DMS114 treated with DMSO at 0.1 percent for 48 hours (cell line): ENCODE measurements around the gene CCDC117.

Experiments
- DNase-seq: peaks from one replicate; lab custom pipeline; 2025; ENCODE audit not compliant: unreplicated experiment; lab: John Stamatoyannopoulos, UW

CCDC117 gene

GRCh38 chr22:28768701-28769393, 3.6 kb upstream of the CCDC117 start:
- no peak for DNase-seq

- no peak for DNase-seq
These were observed 3.0 kb upstream of the CCDC117 start for GRCh38 chr22:28769394-28770085.

- no peak for DNase-seq
These were observed 1.2 kb upstream of the CCDC117 start for GRCh38 chr22:28771195-28771791.

GRCh38 chr22:28773461-28773867, 969 bp downstream of the CCDC117 start:
- no peak for DNase-seq

GRCh38 chr22:28774378-28774777, 1.9 kb downstream of the CCDC117 start:
- no peak for DNase-seq

GRCh38 chr22:28779833-28780232, 7.3 kb downstream of the CCDC117 start:
- DNase-seq = no peak

GRCh38 chr22:28780296-28780695, 7.8 kb downstream of the CCDC117 start:
- DNase-seq = no peak

GRCh38 chr22:28783786-28784671, 11.5 kb downstream of the CCDC117 start:
- no peak for DNase-seq

GRCh38 chr22:28788601-28789000, 16.1 kb downstream of the CCDC117 start:
- no peak for DNase-seq

GRCh38 chr22:28791124-28791523, 18.6 kb downstream of the CCDC117 start:
- DNase-seq = no peak

GRCh38 chr22:28791841-28792490, 19.5 kb downstream of the CCDC117 start:
- DNase-seq = no peak

GRCh38 chr22:28792491-28793383, 20.2 kb downstream of the CCDC117 start:
- no peak for DNase-seq

GRCh38 chr22:28793976-28794584, 21.6 kb downstream of the CCDC117 start:
- no peak for DNase-seq

- DNase-seq = no peak
These were observed 22.7 kb downstream of the CCDC117 start for GRCh38 chr22:28795071-28795693.

- no peak for DNase-seq
These were observed 23.7 kb downstream of the CCDC117 start for GRCh38 chr22:28795932-28796856.

GRCh38 chr22:28798810-28799605, 26.5 kb downstream of the CCDC117 start:
- DNase-seq = peak; percentile 41
